Fibroblast of the aortic adventitia (primary cell): ENCODE data around the gene F11R. TPM values are rescaled to one million over a fixed set of nuclear protein-coding genes. Genes with fewer than 3 reads are reported as not detected.

Source experiments
- DNase-seq: peaks from one replicate; pipeline ENCODE4 v3.0.0-alpha.2; 2010; ENCODE audit warnings: low read depth
- H3K4me3 ChIP-seq: 2 replicates; pipeline ENCODE4 v1.5.1; 2011; ENCODE audit warnings: low read depth, mild to moderate bottlenecking, control low read depth, low read length, moderate library complexity
- total RNA-seq: library from RNA; depleted of rRNA; stranded (reverse); fragments of >200 nt; gene quantifications from 2 replicates; pipeline ENCODE4 v1.2.3, GENCODE V29; 2012; ENCODE audit warnings: low replicate concordance
- TF ChIP-seq, protein P1 (sequence below): IDR thresholded peaks from 2 replicates; pipeline ENCODE4 v1.5.1; 2011; ENCODE audit warnings: mild to moderate bottlenecking, low read length, control low read depth, inconsistent platforms; ENCODE audit not compliant: insufficient read depth

The F11R gene
- total RNA-seq, 1 donor: 0.36 TPM

DNA sequence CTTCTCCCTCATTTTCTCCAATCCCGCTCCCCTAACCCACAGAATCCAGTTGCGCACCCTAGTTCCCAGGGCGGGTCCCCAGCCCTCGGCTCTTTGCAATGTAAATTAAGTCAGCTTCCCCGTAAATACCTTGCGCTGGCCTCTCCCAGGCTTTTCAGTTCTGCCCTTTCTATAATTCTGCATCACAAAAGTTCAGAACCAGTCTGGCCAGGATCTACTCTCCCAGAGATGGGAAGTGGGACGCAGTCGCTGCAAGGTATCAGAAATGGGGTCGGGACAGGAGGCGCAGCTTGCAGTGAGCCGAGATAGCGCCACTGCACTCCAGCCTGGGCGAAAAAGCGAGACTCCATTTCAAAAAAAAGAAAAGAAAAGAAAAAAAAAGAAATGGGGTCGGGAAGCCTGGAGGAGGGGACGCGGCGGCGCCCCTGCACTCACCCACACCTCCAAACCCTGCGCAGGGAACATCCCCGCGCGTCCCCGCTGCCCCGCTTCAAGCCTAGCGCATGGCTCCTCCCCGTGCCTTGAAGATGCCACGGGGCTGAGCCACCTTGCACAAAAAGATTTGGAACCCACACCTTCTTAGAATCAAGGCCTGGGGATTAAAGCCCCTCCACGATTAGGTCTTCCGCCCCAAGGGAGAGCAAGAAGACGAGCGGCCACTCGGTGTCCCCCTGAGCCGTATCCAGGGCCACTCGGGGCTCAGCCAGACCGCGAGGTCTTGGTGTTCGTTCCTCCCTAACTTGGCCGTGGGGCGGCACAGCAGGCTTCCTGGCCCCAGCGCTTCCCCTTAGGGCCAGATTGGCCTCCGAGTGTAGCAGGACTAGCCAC, 39.2 kb downstream of the F11R start:
- DNase-seq: no peak
- no peak overlapping the region for H3K4me3 ChIP-seq
- TF ChIP-seq, protein P1, sequence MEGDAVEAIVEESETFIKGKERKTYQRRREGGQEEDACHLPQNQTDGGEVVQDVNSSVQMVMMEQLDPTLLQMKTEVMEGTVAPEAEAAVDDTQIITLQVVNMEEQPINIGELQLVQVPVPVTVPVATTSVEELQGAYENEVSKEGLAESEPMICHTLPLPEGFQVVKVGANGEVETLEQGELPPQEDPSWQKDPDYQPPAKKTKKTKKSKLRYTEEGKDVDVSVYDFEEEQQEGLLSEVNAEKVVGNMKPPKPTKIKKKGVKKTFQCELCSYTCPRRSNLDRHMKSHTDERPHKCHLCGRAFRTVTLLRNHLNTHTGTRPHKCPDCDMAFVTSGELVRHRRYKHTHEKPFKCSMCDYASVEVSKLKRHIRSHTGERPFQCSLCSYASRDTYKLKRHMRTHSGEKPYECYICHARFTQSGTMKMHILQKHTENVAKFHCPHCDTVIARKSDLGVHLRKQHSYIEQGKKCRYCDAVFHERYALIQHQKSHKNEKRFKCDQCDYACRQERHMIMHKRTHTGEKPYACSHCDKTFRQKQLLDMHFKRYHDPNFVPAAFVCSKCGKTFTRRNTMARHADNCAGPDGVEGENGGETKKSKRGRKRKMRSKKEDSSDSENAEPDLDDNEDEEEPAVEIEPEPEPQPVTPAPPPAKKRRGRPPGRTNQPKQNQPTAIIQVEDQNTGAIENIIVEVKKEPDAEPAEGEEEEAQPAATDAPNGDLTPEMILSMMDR: no peak

DNA sequence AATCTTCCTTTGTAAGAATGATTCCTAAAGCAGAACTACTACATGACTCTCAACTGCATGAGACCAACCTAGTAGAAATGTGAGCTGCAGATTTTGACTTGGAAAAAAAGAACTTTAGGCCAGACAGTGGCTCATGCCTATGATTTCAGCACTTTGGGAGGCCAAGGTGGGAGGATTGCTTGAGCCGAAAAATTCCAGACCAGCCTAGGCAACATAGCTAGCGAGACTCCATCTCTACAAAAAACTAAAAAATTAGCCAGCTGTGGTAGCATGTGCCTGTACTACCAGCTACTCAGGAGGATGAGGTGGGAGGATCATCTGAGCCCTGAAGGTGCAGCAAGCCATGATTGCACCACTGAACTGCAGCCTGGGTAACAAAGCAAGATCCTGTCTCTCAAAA, 41.7 kb downstream of the F11R start:
- H3K4me3 ChIP-seq: no peak overlapping the region
- DNase-seq: no peak
- TF ChIP-seq, protein P1: no peak

DNA sequence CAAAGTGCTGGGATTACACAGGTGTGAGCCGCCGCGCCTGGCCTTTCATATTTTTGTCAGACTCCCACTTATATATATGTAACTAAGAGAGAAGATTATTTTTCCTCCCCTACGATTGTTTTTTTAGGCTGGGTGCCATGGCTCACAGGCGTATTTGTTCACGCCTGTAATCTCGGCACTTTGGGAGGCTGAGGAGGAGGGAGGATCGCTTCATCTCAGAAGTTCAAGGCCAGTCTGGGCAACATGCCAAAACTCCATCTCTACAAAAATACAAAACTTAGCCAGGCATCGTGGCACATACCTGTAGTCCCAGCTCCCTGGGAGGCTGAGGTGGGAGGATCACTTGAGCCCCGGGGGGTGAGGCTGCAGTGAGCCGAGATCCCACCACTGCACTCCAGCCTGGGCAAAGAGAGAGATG, 42.4 kb downstream of the F11R start:
- DNase-seq: no peak
- TF ChIP-seq, protein P1: no peak
- no peak overlapping the region for H3K4me3 ChIP-seq

DNA sequence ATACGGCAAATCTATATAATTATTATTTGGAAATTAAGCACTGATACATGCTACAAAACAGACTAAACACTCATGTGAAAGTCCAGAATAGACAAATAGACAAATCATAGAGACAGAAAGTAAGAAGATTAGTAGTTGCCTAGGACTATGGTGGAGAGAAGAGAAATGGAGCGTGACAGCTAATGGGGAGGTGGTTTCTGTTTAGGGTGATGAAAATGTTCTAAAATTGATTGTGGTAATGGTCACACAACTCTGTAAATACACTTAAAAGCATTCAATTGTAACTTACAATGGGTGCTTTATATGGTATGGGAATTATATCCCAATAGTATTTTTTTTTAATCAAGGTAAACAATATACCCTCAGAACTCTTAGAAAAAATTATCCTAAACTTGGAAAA, 45.9 kb downstream of the F11R start:
- TF ChIP-seq, protein P1: no peak
- H3K4me3 ChIP-seq: no peak overlapping the region
- DNase-seq: no peak

DNA sequence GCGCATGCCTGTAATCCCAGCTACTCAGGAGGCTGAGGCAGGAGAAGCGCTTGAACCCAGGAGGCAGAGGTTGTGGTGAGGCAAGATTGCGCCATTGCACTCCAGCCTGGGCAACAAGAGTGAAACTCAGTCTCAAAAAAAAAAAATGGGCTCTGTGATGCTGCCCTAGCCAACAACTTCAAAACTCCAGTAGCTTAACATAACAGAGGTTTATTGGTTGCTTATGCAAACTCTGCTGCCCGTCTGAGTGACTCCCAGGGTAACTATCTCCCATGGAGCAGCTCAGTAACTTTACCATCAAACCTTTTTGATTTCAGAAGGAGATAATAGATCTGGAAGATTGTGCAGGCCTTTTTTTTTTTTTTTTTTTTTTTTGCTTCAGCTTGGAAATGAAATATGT, 47.5 kb downstream of the F11R start:
- TF ChIP-seq, protein P1: no peak
- no peak overlapping the region for H3K4me3 ChIP-seq
- DNase-seq: no peak

DNA sequence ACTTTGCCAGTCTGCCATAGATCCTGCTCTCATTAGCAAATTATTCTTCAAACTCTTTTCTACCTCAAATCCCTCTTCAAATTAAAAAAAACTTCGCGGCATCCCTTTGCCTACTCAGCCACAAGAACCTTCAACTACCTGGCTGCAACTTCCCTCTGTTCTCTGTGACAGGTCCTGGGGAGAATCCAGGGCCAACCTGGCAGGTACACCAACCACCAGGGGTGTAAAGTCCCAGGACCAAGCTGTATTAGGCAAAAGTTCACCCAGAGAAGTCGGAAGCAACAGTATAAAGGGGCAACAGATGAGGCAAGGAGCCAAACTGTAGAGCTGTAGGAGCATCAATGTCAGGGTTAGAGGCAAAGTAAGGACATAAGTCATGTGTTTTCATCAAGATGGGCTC, 48.0 kb downstream of the F11R start:
- no peak for DNase-seq
- no peak overlapping the region for H3K4me3 ChIP-seq
- TF ChIP-seq, protein P1: no peak
